SK-N-SH (cell line): ENCODE data around the gene ZNF567. TPM values are rescaled to one million over a fixed set of nuclear protein-coding genes. Genes with fewer than 3 reads are reported as not detected.

Experiments
- CTCF ChIA-PET: fragments of 300-600, 350-600 bp; formaldehyde crosslinking; extraction: SDS; loops from one replicate; lab custom pipeline; 2021; lab: Yijun Ruan, JAX
- POLR2A ChIA-PET: fragments of 350-600 bp; sonication (Branson Sonifier 250); formaldehyde crosslinking; extraction: SDS; loops from one replicate; lab custom pipeline; 2020; ENCODE audit warnings: antibody characterized with exemption, inconsistent platforms; lab: Yijun Ruan, JAX
- DNase-seq: peaks from one replicate; pipeline ENCODE4 v3.0.0; 2012
- H2AFZ ChIP-seq: fragments of 200-600 bp; sonication (generic); 2 replicates; pipeline ENCODE4 v1.8.1; 2016; ENCODE audit warnings: antibody characterized with exemption, mild to moderate bottlenecking, low read depth
- H3F3A ChIP-seq: fragments of 200-600 bp; sonication (generic); replicated peaks from 2 replicates; pipeline ENCODE3; 2016; ENCODE audit warnings: antibody characterized with exemption, mild to moderate bottlenecking; ENCODE audit not compliant: insufficient read depth
- H3K27ac ChIP-seq, 2 experiments: fragments of 200-500 bp in 1 of 2; fragments of 200-600 bp in 1 of 2; sonication (Bioruptor generic) in 1 of 2; sonication (generic), shearing (Covaris generic) in 1 of 2; 2 replicates each; pipeline versions ENCODE4 v1.5.1 to v1.6.1; 2014 to 2016; ENCODE audit warnings: low read depth in 2 of 2, inconsistent platforms in 1 of 2, low read length in 1 of 2, mild to moderate bottlenecking in 1 of 2, mixed read lengths in 1 of 2
- H3K27me3 ChIP-seq: fragments of 200-600 bp; sonication (generic), shearing (Covaris generic); 2 replicates; pipeline ENCODE4 v1.6.1; 2016; ENCODE audit warnings: mixed run types; ENCODE audit not compliant: insufficient read depth
- H3K36me3 ChIP-seq, 2 experiments: fragments of 200-500 bp in 1 of 2; fragments of 200-600 bp in 1 of 2; sonication (Bioruptor generic) in 1 of 2; sonication (generic) in 1 of 2; replicated peaks in 1 of 2; 2 replicates each; pipeline versions ENCODE3 to v1.5.1; 2014 to 2016; ENCODE audit warnings: low read length in 1 of 2, mild to moderate bottlenecking in 1 of 2; ENCODE audit not compliant: insufficient read depth in 2 of 2, control insufficient read depth in 1 of 2
- H3K4me1 ChIP-seq, 2 experiments: fragments of 200-500 bp in 1 of 2; fragments of 200-600 bp in 1 of 2; sonication (Bioruptor generic) in 1 of 2; sonication (generic), shearing (Covaris generic) in 1 of 2; 2 replicates each; pipeline versions ENCODE4 v1.5.1 to v1.6.1; 2014 to 2016; ENCODE audit warnings: low read depth in 1 of 2, low read length in 1 of 2, mixed run types in 1 of 2; ENCODE audit not compliant: insufficient read depth in 2 of 2, control insufficient read depth in 1 of 2
- H3K4me2 ChIP-seq: fragments of 200-600 bp; sonication (generic), shearing (Covaris generic); 2 replicates; pipeline ENCODE4 v1.6.1; 2017; ENCODE audit warnings: mixed run types
- H3K4me3 ChIP-seq, 2 experiments: fragments of 200-500 bp in 1 of 2; fragments of 200-600 bp in 1 of 2; sonication (Bioruptor generic) in 1 of 2; sonication (generic), shearing (Covaris generic) in 1 of 2; 2 replicates each; pipeline versions ENCODE4 v1.5.1 to v1.8.1; 2014 to 2016; ENCODE audit warnings: low read depth in 2 of 2, inconsistent platforms in 1 of 2, low read length in 1 of 2, mild to moderate bottlenecking in 1 of 2, mixed read lengths in 1 of 2, moderate library complexity in 1 of 2
- H3K79me2 ChIP-seq: fragments of 200-600 bp; sonication (generic); 2 replicates; pipeline ENCODE4 v1.8.1; 2017; ENCODE audit warnings: mild to moderate bottlenecking; ENCODE audit not compliant: insufficient read depth
- H3K9ac ChIP-seq: fragments of 200-600 bp; sonication (generic); 2 replicates; pipeline ENCODE4 v1.6.1; 2017; ENCODE audit warnings: mixed run types
- H3K9me2 ChIP-seq: fragments of 200-600 bp; sonication (generic); 2 replicates; pipeline ENCODE4 v1.6.1; 2017; ENCODE audit warnings: mixed run types
- H3K9me3 ChIP-seq: fragments of 200-600 bp; sonication (generic); 2 replicates; pipeline ENCODE4 v1.6.1; 2017; ENCODE audit warnings: mixed run types, mild to moderate bottlenecking, moderate library complexity
- H4K20me1 ChIP-seq: fragments of 200-600 bp; sonication (generic); 2 replicates; pipeline ENCODE4 v1.6.1; 2017; ENCODE audit warnings: mild to moderate bottlenecking, mixed run types; ENCODE audit not compliant: insufficient read depth
- EP300 ChIP-seq, 2 experiments: IDR thresholded peaks; 2 replicates each; pipeline versions ENCODE4 v1.4.0 to v1.6.1; 2012; ENCODE audit warnings: borderline replicate concordance in 1 of 2, low read depth in 1 of 2, low read length in 1 of 2
- FOXJ3 ChIP-seq: sonication (generic); formaldehyde crosslinking; IDR thresholded peaks from 2 replicates; pipeline ENCODE4 v1.5.1; 2020; ENCODE audit warnings: mild to moderate bottlenecking, missing genetic modification reagents
- FOXM1 ChIP-seq: IDR thresholded peaks from 2 replicates; pipeline ENCODE4 v1.4.0; 2012; ENCODE audit warnings: low read depth, mild to moderate bottlenecking
- GABPA ChIP-seq: IDR thresholded peaks from 2 replicates; pipeline ENCODE4 v1.4.0; 2012; ENCODE audit warnings: low read depth, mild to moderate bottlenecking
- MAX ChIP-seq: IDR thresholded peaks from 2 replicates; pipeline ENCODE4 v1.4.0; 2012; ENCODE audit warnings: low read depth
- NRF1 ChIP-seq: IDR thresholded peaks from 2 replicates; pipeline ENCODE4 v1.6.1; 2012; ENCODE audit warnings: low read depth, mild to moderate bottlenecking, low read length
- RAD21 ChIP-seq: IDR thresholded peaks from 2 replicates; pipeline ENCODE4 v1.6.1; 2012; ENCODE audit warnings: mild to moderate bottlenecking, low read length
- RCOR1 ChIP-seq: fragments of 150-350 bp; IDR thresholded peaks from 2 replicates; pipeline ENCODE4 v1.6.1; 2017; ENCODE audit warnings: antibody characterized with exemption, low read length
- RFX5 ChIP-seq: IDR thresholded peaks from 2 replicates; pipeline ENCODE4 v1.6.1; 2012; ENCODE audit warnings: mild to moderate bottlenecking, improper control_type of control experiment, low read length
- SIN3A ChIP-seq: IDR thresholded peaks from 2 replicates; pipeline ENCODE4 v1.6.1; 2012; ENCODE audit warnings: low read depth, mild to moderate bottlenecking, low read length, moderate library complexity, borderline replicate concordance
- SMC3 ChIP-seq: IDR thresholded peaks from 2 replicates; pipeline ENCODE4 v1.6.1; 2012; ENCODE audit warnings: low read depth, low read length, improper control_type of control experiment
- TEAD4 ChIP-seq: IDR thresholded peaks from 2 replicates; pipeline ENCODE4 v1.4.0; 2012; ENCODE audit warnings: mild to moderate bottlenecking, borderline replicate concordance; ENCODE audit not compliant: insufficient read depth
- YY1 ChIP-seq: IDR thresholded peaks from 2 replicates; pipeline ENCODE4 v1.4.0; 2012; ENCODE audit warnings: low read depth, mild to moderate bottlenecking
- WGBS: methylation state at CpG from one replicate; pipeline ENCODE4 v1.1.6; 2017; ENCODE audit warnings: low lambda C conversion rate; 5-methylcytosine and 5-hydroxymethylcytosine counted together
- polyA plus RNA-seq, 3 experiments: library from polyadenylated mRNA; depleted of rRNA; stranded (reverse); fragments of >200 nt; gene quantifications; 2 replicates each; pipeline ENCODE4 v1.2.3, GENCODE V29; 2012
- TF ChIP-seq, protein P1 (sequence below): fragments of 150-350 bp; IDR thresholded peaks from 2 replicates; pipeline ENCODE4 v1.6.1; 2016; ENCODE audit warnings: mild to moderate bottlenecking, low read depth, low read length

ZNF567 gene
- polyA plus RNA-seq, 1 of the 3 experiments (the other 2 are of a cell fraction): 4.1 TPM

- H3K4me3 ChIP-seq: no peak overlapping the region
- TF ChIP-seq EP300 (IDR thresholded peaks at IDR 0.05; ENCODE audit: borderline replicate concordance in 1 of 2, low read depth in 1 of 2, low read length in 1 of 2): no peak
- TF ChIP-seq YY1: no peak
- TF ChIP-seq SMC3: no peak
- no peak for TF ChIP-seq TEAD4
- no peak for TF ChIP-seq SIN3A
- no peak for TF ChIP-seq FOXM1
- TF ChIP-seq, all 33 proteins: peak for 0
- Histone ChIP-seq H3K27ac (no peak overlapping the region), H4K20me1 (no peaks in the 10 kb centered on the region), H3K9me3 (peaks cover 34% of the 10 kb centered on the region), H3K27me3 (no peaks in the 10 kb centered on the region), H3F3A (no peaks in the 10 kb centered on the region), H3K9me2 (no peaks in the 10 kb centered on the region), H3K9ac (no peak overlapping the region), H3K4me2 (no peak overlapping the region), H3K4me1 (no peaks in the 10 kb centered on the region), H3K79me2 (no peaks in the 10 kb centered on the region), H2AFZ (no peak overlapping the region), H3K36me3 (peaks cover 54 to 88% of the 10 kb centered on the region in 2 experiments)
- no peak for DNase-seq
- CTCF ChIA-PET: no interaction called here
- 97% methylated on average over 1 of the region's 1 CpG for WGBS
- POLR2A ChIA-PET: no interaction called here
These were observed 34.5 kb upstream of the ZNF567 start for GRCh38 chr19:36652958-36653357.

GRCh38 chr19:36665832-36666231 lies 21.6 kb upstream of the ZNF567 start:
- DNase-seq: peak; percentile 11
- peak overlapping the region; percentile 86 for H3K9ac ChIP-seq
- no peaks in the 10 kb centered on the region for H3K27me3 ChIP-seq
- H4K20me1 ChIP-seq: no peaks in the 10 kb centered on the region
- peak overlapping the region; percentile 80 for H3K4me2 ChIP-seq
- CTCF ChIA-PET: no interaction called here
- POLR2A ChIA-PET: no interaction called here
- H3K4me3 ChIP-seq: peak overlapping the region; percentile 61 to 100
- peak overlapping the region; percentile 100; the same call in 1 of the 2 replicates for H2AFZ ChIP-seq
- H3K27ac ChIP-seq: no peak overlapping the region
- H3K36me3 ChIP-seq: peaks cover 16 to 48% of the 10 kb centered on the region in 2 experiments
- TF ChIP-seq MAX (no peak), NRF1 (no peak), GABPA (no peak), SIN3A (no peak), RFX5 (no peak), FOXJ3 (no peak), TEAD4 (no peak), FOXM1 (no peak), EP300 (IDR thresholded peaks at IDR 0.05; ENCODE audit: borderline replicate concordance in 1 of 2, low read depth in 1 of 2, low read length in 1 of 2) (no peak), RCOR1 (no peak), RAD21 (no peak)
- TF ChIP-seq, protein P1, sequence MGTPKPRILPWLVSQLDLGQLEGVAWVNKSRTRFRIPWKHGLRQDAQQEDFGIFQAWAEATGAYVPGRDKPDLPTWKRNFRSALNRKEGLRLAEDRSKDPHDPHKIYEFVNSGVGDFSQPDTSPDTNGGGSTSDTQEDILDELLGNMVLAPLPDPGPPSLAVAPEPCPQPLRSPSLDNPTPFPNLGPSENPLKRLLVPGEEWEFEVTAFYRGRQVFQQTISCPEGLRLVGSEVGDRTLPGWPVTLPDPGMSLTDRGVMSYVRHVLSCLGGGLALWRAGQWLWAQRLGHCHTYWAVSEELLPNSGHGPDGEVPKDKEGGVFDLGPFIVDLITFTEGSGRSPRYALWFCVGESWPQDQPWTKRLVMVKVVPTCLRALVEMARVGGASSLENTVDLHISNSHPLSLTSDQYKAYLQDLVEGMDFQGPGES: no peak
- H3K9me2 ChIP-seq: no peaks in the 10 kb centered on the region
- peaks cover 48% of the 10 kb centered on the region for H3K79me2 ChIP-seq
- 25% methylated on average over 14 of the region's 14 CpGs for WGBS
- peaks cover 5% of the 10 kb centered on the region for H3F3A ChIP-seq
- H3K4me1 ChIP-seq: peaks cover 0 to 6% of the 10 kb centered on the region in 2 experiments; a peak in 1 of 4 replicates
- peaks cover 20% of the 10 kb centered on the region for H3K9me3 ChIP-seq
